Mesendoderm (in vitro differentiated cells): ENCODE measurements around the gene CAMKMT.

ENCODE experiments used
- DNase-seq: peaks from one replicate; pipeline ENCODE4 v3.0.0; 2013
- H2AK5ac ChIP-seq: 2 replicates; pipeline ENCODE4 v1.6.1; 2013; ENCODE audit warnings: low read length, inconsistent platforms
- H2BK120ac ChIP-seq: 2 replicates; pipeline ENCODE4 v1.6.1; 2013; ENCODE audit warnings: low read depth, mild to moderate bottlenecking, low read length, moderate library complexity, mixed read lengths
- H2BK15ac ChIP-seq: replicated peaks from 2 replicates; pipeline ENCODE4 v1.6.1; 2013; ENCODE audit warnings: low read depth, mild to moderate bottlenecking, moderate library complexity
- H2BK5ac ChIP-seq: 2 replicates; pipeline ENCODE4 v1.6.1; 2013; ENCODE audit warnings: low read length, inconsistent platforms
- H3K18ac ChIP-seq: 2 replicates; pipeline ENCODE4 v1.6.1; 2013; ENCODE audit warnings: mild to moderate bottlenecking, low read length, mixed read lengths
- H3K23ac ChIP-seq: one replicate; pipeline ENCODE4 v1.6.1; 2013; ENCODE audit warnings: low read length
- H3K27ac ChIP-seq: 2 replicates; pipeline ENCODE4 v1.5.1; 2013; ENCODE audit warnings: low read depth, mild to moderate bottlenecking, inconsistent platforms, low read length, moderate library complexity
- H3K27me3 ChIP-seq: 2 replicates; pipeline ENCODE4 v1.6.1; 2013; ENCODE audit warnings: low read length, control low read depth, mild to moderate bottlenecking, inconsistent platforms; ENCODE audit not compliant: insufficient read depth, poor library complexity
- H3K36me3 ChIP-seq: 2 replicates; pipeline ENCODE4 v1.6.1; 2013; ENCODE audit warnings: low read length, inconsistent platforms; ENCODE audit not compliant: control insufficient read depth, insufficient read depth
- H3K4ac ChIP-seq: one replicate; pipeline ENCODE4 v1.6.1; 2013; ENCODE audit warnings: low read depth, mild to moderate bottlenecking, low read length, moderate library complexity
- H3K4me1 ChIP-seq: 2 replicates; pipeline ENCODE4 v1.6.1; 2013; ENCODE audit warnings: low read depth, low read length, inconsistent platforms; ENCODE audit not compliant: control insufficient read depth
- H3K4me2 ChIP-seq: 2 replicates; pipeline ENCODE4 v1.6.1; 2013; ENCODE audit warnings: low read length
- H3K4me3 ChIP-seq: 2 replicates; pipeline ENCODE4 v1.5.1; 2013; ENCODE audit warnings: mild to moderate bottlenecking, low read length
- H3K56ac ChIP-seq: one replicate; pipeline ENCODE4 v1.6.1; 2013; ENCODE audit warnings: low read length
- H3K79me1 ChIP-seq: 2 replicates; pipeline ENCODE4 v1.6.1; 2013; ENCODE audit warnings: low read length, inconsistent platforms
- H3K79me2 ChIP-seq: 2 replicates; pipeline ENCODE4 v1.6.1; 2013; ENCODE audit warnings: mild to moderate bottlenecking, low read length; ENCODE audit not compliant: control insufficient read depth, insufficient read depth
- H3K9ac ChIP-seq: 2 replicates; pipeline ENCODE4 v1.6.1; 2013; ENCODE audit warnings: low read length, inconsistent platforms
- H4K5ac ChIP-seq: one replicate; pipeline ENCODE4 v1.6.1; 2013; ENCODE audit warnings: low read length
- H4K8ac ChIP-seq: one replicate; pipeline ENCODE4 v1.6.1; 2013; ENCODE audit warnings: low read depth, mild to moderate bottlenecking, control low read depth, low read length, moderate library complexity
- WGBS: extraction: QIAGEN DNeasy Blood & Tissue Kit; methylation state at CpG from one replicate; pipeline ENCODE4 v1.1.7; 2013; ENCODE audit warnings: low lambda C conversion rate, missing lambda C conversion rate; ENCODE audit not compliant: insufficient coverage; ENCODE audit errors: extremely low coverage; 5-methylcytosine and 5-hydroxymethylcytosine counted together

The CAMKMT gene

DNA sequence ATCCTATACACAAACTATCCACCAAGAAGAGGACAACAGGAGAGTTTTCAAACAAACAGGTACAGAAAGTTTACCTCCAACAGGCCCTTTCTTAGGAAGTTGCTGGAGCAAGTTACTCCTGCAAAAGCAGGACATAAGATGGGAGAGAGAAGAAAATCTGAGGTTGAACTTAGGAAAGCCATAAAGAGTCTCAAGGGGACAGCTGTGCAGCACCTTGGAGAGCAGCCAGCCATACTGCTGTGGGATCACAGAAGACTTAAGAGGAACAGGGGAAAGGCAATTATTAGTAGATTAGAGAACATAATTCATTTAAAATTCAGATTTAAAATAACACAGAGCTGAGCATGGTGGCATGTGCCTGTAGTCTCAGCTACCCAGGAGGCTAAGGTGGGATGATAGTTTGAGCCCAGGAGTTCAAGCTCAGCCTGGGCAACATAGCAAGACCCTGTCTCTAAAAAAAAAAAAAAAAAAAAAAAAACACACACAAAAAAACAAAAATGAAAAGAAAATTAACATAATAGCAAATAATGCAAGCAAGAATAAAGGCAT is 431.6 kb downstream of the CAMKMT start:
- H3K9ac ChIP-seq: no peak overlapping the region
- no peak overlapping the region for H3K27ac ChIP-seq
- H3K56ac ChIP-seq: no peak overlapping the region
- no peak overlapping the region for H2BK120ac ChIP-seq
- H3K27me3 ChIP-seq: peaks cover 2% of the 10 kb centered on the region
- no peak overlapping the region for H3K4me2 ChIP-seq
- no peaks in the 10 kb centered on the region for H3K36me3 ChIP-seq
- H4K5ac ChIP-seq: no peak overlapping the region
- no peak overlapping the region for H4K8ac ChIP-seq
- no peak overlapping the region for H3K4me3 ChIP-seq
- H3K79me2 ChIP-seq: no peaks in the 10 kb centered on the region
- H2BK15ac ChIP-seq: no peak overlapping the region
- H3K23ac ChIP-seq: no peak overlapping the region
- no peak overlapping the region for H2BK5ac ChIP-seq
- no peaks in the 10 kb centered on the region for H3K79me1 ChIP-seq
- H3K18ac ChIP-seq: no peak overlapping the region
- H3K4ac ChIP-seq: no peak overlapping the region
- DNase-seq: peak; percentile 69
- H2AK5ac ChIP-seq: no peak overlapping the region
- H3K4me1 ChIP-seq: no peaks in the 10 kb centered on the region

DNA sequence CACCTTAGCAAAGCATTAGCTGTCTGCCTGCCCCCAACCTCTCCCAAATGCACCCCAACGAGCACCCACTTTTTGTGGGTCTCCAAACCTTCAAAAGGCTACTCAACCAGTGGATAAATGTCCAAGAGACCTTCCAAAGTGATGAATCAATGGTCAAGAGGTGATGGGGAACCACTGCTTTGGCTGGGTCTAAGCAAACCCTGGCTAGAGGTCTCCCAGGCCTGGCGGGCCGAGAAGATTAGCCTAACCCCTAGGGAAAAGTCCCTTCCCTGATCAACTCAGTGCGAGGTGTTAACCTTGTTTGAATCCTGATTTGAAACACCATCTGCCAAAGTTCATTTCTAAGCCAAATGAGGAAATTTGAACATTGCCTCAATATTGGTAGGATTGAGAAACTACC is 435.0 kb downstream of the CAMKMT start:
- H3K4me2 ChIP-seq: no peak overlapping the region
- no peak overlapping the region for H2BK15ac ChIP-seq
- H3K9ac ChIP-seq: no peak overlapping the region
- H4K5ac ChIP-seq: no peak overlapping the region
- H3K27me3 ChIP-seq: peaks cover 8% of the 10 kb centered on the region
- H3K56ac ChIP-seq: no peak overlapping the region
- no peak overlapping the region for H2BK5ac ChIP-seq
- H3K4me3 ChIP-seq: no peak overlapping the region
- no peak overlapping the region for H3K4ac ChIP-seq
- WGBS: no CpG with 5 or more reads among the region's 4 CpGs
- H3K18ac ChIP-seq: no peak overlapping the region
- H2BK120ac ChIP-seq: no peak overlapping the region
- H3K79me2 ChIP-seq: no peaks in the 10 kb centered on the region
- H3K27ac ChIP-seq: no peak overlapping the region
- no peaks in the 10 kb centered on the region for H3K79me1 ChIP-seq
- no peak for DNase-seq
- no peaks in the 10 kb centered on the region for H3K36me3 ChIP-seq
- no peaks in the 10 kb centered on the region for H3K4me1 ChIP-seq
- no peak overlapping the region for H4K8ac ChIP-seq
- no peak overlapping the region for H2AK5ac ChIP-seq
- H3K23ac ChIP-seq: no peak overlapping the region

DNA sequence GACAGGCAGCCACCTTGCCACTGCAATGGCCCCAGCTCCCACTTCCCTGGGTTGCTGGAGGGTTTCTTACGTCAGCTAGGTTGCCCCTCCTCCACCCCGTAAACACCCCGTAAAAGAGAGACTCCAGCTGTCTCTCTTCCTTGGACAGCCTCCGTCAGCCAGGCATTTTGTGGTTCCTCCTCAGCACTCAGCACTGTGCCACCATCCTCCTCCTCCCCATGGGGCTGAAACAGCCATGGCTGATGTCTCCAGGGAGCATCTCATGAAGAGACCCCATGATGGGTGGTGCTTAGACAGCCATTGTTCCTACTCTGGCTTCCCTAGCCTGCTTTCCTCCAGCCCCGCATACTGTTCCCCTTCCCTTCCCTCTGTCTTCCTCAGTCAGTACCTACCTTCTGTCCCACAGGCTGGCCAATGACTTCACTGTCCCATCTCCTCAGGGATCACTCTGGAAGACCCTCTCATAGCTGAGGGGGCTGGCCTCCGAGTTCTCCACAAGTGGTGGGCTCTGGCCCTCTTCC is 436.5 kb downstream of the CAMKMT start:
- Histone ChIP-seq H3K4me3 (no peak overlapping the region), H2BK120ac (no peak overlapping the region), H3K79me2 (no peaks in the 10 kb centered on the region), H3K18ac (no peak overlapping the region), H3K4me2 (no peak overlapping the region), H2BK5ac (no peak overlapping the region), H3K36me3 (no peaks in the 10 kb centered on the region), H4K5ac (no peak overlapping the region), H3K27me3 (peaks cover 8% of the 10 kb centered on the region), H4K8ac (no peak overlapping the region), H3K4me1 (no peaks in the 10 kb centered on the region), H3K27ac (no peak overlapping the region), H2BK15ac (no peak overlapping the region), H3K56ac (no peak overlapping the region), H3K23ac (no peak overlapping the region), H3K9ac (no peak overlapping the region), H3K79me1 (no peaks in the 10 kb centered on the region), H3K4ac (no peak overlapping the region), H2AK5ac (no peak overlapping the region)
- no peak for DNase-seq
- no CpG with 5 or more reads among the region's 6 CpGs for WGBS

DNA sequence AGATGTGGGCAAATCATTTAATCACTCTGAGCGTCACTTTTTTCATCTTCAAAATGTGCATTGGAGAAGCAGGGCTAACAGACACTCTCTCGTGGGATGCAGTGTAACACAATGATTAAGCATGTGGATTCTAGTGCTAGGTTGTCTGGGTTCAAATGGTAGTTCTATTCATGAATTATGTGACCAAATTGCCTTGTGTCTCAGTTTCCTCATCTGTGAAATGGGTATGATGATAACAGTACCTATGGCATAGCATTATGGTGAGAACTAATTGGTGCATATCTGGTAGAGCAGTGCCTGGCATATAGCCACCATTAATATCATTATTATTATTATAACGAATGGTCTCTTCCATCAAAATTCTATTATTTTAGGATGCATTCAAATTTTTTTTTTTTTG is 437.4 kb downstream of the CAMKMT start:
- Histone ChIP-seq H2BK15ac (no peak overlapping the region), H3K23ac (no peak overlapping the region), H3K27me3 (peaks cover 8% of the 10 kb centered on the region), H3K4me2 (no peak overlapping the region), H4K5ac (no peak overlapping the region), H3K18ac (no peak overlapping the region), H3K4me1 (no peaks in the 10 kb centered on the region), H3K36me3 (no peaks in the 10 kb centered on the region), H3K79me2 (no peaks in the 10 kb centered on the region), H3K4me3 (no peak overlapping the region), H4K8ac (no peak overlapping the region), H2AK5ac (no peak overlapping the region), H3K9ac (no peak overlapping the region), H3K27ac (no peak overlapping the region), H2BK5ac (no peak overlapping the region), H3K79me1 (no peaks in the 10 kb centered on the region), H3K56ac (no peak overlapping the region), H3K4ac (no peak overlapping the region), H2BK120ac (no peak overlapping the region)
- no peak for DNase-seq
- WGBS: no CpG with 5 or more reads among the region's 3 CpGs

DNA sequence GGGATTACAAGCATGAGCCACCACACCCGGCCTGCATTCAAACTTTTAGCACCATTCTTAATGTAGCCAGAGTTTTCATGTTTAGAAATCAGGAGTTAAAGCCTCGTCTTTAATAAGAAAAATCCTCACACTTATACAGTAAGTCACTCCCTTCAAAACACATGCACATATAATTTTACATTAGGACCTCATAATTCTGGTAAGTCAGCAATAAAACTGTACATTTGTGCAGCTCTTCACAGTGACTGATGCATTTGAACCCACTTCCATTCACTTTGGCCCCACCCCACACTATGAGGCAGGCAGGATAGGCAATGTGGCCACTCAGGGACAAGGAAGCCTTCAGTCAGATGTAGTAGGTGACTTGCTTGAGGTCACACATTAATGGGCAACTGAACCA is 438.0 kb downstream of the CAMKMT start:
- H4K8ac ChIP-seq: no peak overlapping the region
- H3K23ac ChIP-seq: no peak overlapping the region
- H3K79me1 ChIP-seq: no peaks in the 10 kb centered on the region
- no CpG with 5 or more reads among the region's 2 CpGs for WGBS
- H2BK120ac ChIP-seq: no peak overlapping the region
- H3K27ac ChIP-seq: no peak overlapping the region
- H3K4me3 ChIP-seq: no peak overlapping the region
- no peaks in the 10 kb centered on the region for H3K36me3 ChIP-seq
- H2BK15ac ChIP-seq: no peak overlapping the region
- no peak overlapping the region for H3K18ac ChIP-seq
- H3K4me2 ChIP-seq: no peak overlapping the region
- no peak overlapping the region for H3K56ac ChIP-seq
- H2BK5ac ChIP-seq: no peak overlapping the region
- H4K5ac ChIP-seq: no peak overlapping the region
- no peak overlapping the region for H3K9ac ChIP-seq
- H3K79me2 ChIP-seq: no peaks in the 10 kb centered on the region
- DNase-seq: no peak
- H3K4me1 ChIP-seq: peaks cover 5% of the 10 kb centered on the region
- no peak overlapping the region for H3K4ac ChIP-seq
- no peak overlapping the region for H2AK5ac ChIP-seq
- peaks cover 8% of the 10 kb centered on the region for H3K27me3 ChIP-seq

DNA sequence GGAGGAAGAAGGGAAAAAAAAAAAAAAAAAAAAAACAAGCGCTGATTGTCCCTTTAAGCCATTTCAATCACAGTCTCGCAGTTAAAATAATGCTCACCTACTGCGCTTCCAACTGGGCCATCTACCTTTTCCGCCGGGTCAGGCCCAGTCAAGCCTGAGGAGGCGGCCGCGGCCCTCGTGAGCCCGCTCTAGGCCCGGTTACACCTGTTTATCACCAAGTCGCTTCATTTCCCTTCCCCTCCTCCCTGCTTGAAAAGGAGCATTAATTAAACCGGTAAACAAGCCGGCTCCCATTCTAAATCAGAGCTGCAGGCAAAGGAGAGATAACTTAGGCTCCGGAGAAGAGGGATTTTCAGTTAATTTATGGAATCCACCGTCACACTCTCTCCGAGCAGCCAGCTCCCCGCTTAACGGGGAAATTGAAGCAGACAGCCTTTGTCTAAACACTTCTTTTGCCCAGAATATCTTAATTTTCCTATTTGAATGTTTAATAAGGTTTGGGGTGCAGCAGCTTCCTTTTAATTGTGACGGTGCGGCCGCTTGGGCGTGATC is 439.6 kb downstream of the CAMKMT start:
- Histone ChIP-seq H3K9ac (peak overlapping the region; percentile 51), H3K36me3 (no peaks in the 10 kb centered on the region), H3K18ac (peak overlapping the region; percentile 72), H4K5ac (no peak overlapping the region), H3K4me1 (peaks cover 9% of the 10 kb centered on the region), H4K8ac (no peak overlapping the region), H3K4me2 (peak overlapping the region; percentile 48), H3K79me1 (no peaks in the 10 kb centered on the region), H3K56ac (no peak overlapping the region), H3K23ac (no peak overlapping the region), H2BK120ac (peak overlapping the region; percentile 34), H3K79me2 (no peaks in the 10 kb centered on the region), H3K4ac (no peak overlapping the region), H2AK5ac (no peak overlapping the region), H3K27ac (peak overlapping the region; percentile 79), H2BK15ac (no peak overlapping the region), H3K27me3 (peaks cover 10% of the 10 kb centered on the region), H3K4me3 (no peak overlapping the region), H2BK5ac (no peak overlapping the region)
- WGBS: no CpG with 5 or more reads among the region's 23 CpGs
- DNase-seq: peak; percentile 82
